Activated T-helper 1 cell treated with anti-CD3 and anti-CD28 coated beads, Interleukin-2, amount 50 U/mL, for 16 hours (primary cell): ENCODE measurements around the gene DCLRE1A.

Experiments used
- DNase-seq, 2 donors: peaks; one replicate each; pipeline ENCODE4 v3.0.0-alpha.2; 2020; ENCODE audit warnings: low read depth in 1 of 2, low spot score in 1 of 2

The DCLRE1A gene

GRCh38 chr10:113854013-113854760 is at the start of gene DCLRE1A, which contains the start of gene NHLRC2:
TSS of gene DCLRE1A (minus strand) at chr10:113854082. CDS start at chr10:113853182, 900 bp downstream.
TSS of gene NHLRC2 (plus strand) at chr10:113854661. CDS start at chr10:113854873, 212 bp downstream.
- peak; percentile 33 to 34 for DNase-seq

- DNase-seq = no peak
These were observed 46.2 kb upstream of the DCLRE1A start for GRCh38 chr10:113899952-113900598.

GRCh38 chr10:113897693-113898618 is 44.1 kb upstream of the DCLRE1A start:
- no peak for DNase-seq

GRCh38 chr10:113895018-113895417 is 41.1 kb upstream of the DCLRE1A start:
- no peak for DNase-seq

GRCh38 chr10:113894581-113894980 is 40.7 kb upstream of the DCLRE1A start:
- no peak for DNase-seq

GRCh38 chr10:113893570-113893969 is 39.7 kb upstream of the DCLRE1A start:
- DNase-seq = no peak

- no peak for DNase-seq
These were observed 37.6 kb upstream of the DCLRE1A start for GRCh38 chr10:113891476-113891875.

- DNase-seq = no peak
These were observed 36.9 kb upstream of the DCLRE1A start for GRCh38 chr10:113890769-113891168.

GRCh38 chr10:113889911-113890310 is 36.0 kb upstream of the DCLRE1A start:
- no peak for DNase-seq

- DNase-seq = no peak
These were observed 28.4 kb upstream of the DCLRE1A start for GRCh38 chr10:113882240-113882639.

GRCh38 chr10:113880236-113880635 is 26.4 kb upstream of the DCLRE1A start:
- no peak for DNase-seq

- no peak for DNase-seq
These were observed 25.8 kb upstream of the DCLRE1A start for GRCh38 chr10:113879691-113880090.

- no peak for DNase-seq
These were observed 22.6 kb upstream of the DCLRE1A start for GRCh38 chr10:113876461-113876860.

GRCh38 chr10:113875212-113875611 is 21.3 kb upstream of the DCLRE1A start:
- no peak for DNase-seq

- DNase-seq = no peak
These were observed 18.5 kb upstream of the DCLRE1A start for GRCh38 chr10:113872139-113873030.

- DNase-seq = no peak
These were observed 15.9 kb upstream of the DCLRE1A start for GRCh38 chr10:113869789-113870188.

GRCh38 chr10:113867904-113868303 is 14.0 kb upstream of the DCLRE1A start:
- no peak for DNase-seq

GRCh38 chr10:113866551-113867394 is 12.9 kb upstream of the DCLRE1A start:
- no peak for DNase-seq

GRCh38 chr10:113865901-113866300 is 12.0 kb upstream of the DCLRE1A start:
- DNase-seq = no peak

GRCh38 chr10:113859261-113859660 is 5.4 kb upstream of the DCLRE1A start:
- no peak for DNase-seq
